HEK293 (cell line): ENCODE measurements around the gene ANXA10.

Experiments used
- CTCF ChIA-PET: fragments of 350-600 bp; formaldehyde crosslinking; extraction: SDS; loops from one replicate; lab custom pipeline; 2021; ENCODE audit warnings: antibody characterized with exemption; lab: Yijun Ruan, JAX
- POLR2A ChIA-PET: fragments of 300-600 bp; formaldehyde crosslinking; extraction: SDS; loops from one replicate; lab custom pipeline; 2020; ENCODE audit warnings: antibody characterized with exemption, inconsistent platforms; lab: Yijun Ruan, JAX
- H3K27ac ChIP-seq: fragments of 200-500 bp; sonication (Bioruptor generic); 2 replicates; pipeline ENCODE4 v1.5.1; 2014; ENCODE audit warnings: low read depth, low read length, control low read depth, inconsistent platforms; ENCODE audit errors: extremely low read depth
- H3K36me3 ChIP-seq, 2 experiments: fragments of 200-500 bp in 1 of 2; sonication (Bioruptor generic) in 1 of 2; 1 replicate in 1 of 2; 2 replicates in 1 of 2; pipeline ENCODE4 v1.5.1; 2014 to 2017; ENCODE audit warnings: inconsistent platforms in 2 of 2, low read length in 2 of 2; ENCODE audit not compliant: control insufficient read depth in 2 of 2, insufficient read depth in 1 of 2
- H3K4me1 ChIP-seq: fragments of 200-500 bp; sonication (Bioruptor generic); 2 replicates; pipeline ENCODE4 v1.5.1; 2014; ENCODE audit warnings: mild to moderate bottlenecking, low read length, inconsistent platforms; ENCODE audit not compliant: control insufficient read depth, insufficient read depth
- H3K4me3 ChIP-seq: 2 replicates; pipeline ENCODE4 v1.5.1; 2011; ENCODE audit warnings: low read depth, mild to moderate bottlenecking, control low read depth, low read length, moderate library complexity
- H3K9me3 ChIP-seq: fragments of 200-500 bp; sonication (Bioruptor generic); 2 replicates; pipeline ENCODE4 v1.5.1; 2014; ENCODE audit warnings: low read depth, low read length, inconsistent platforms; ENCODE audit not compliant: control insufficient read depth, insufficient read depth
- GFI1B ChIP-seq: fragments of 450-650 bp; formaldehyde crosslinking; IDR thresholded peaks from 2 replicates; pipeline ENCODE4 v1.5.1; 2016; ENCODE audit warnings: missing biosample characterization, missing genetic modification characterization
- MEIS1 ChIP-seq: sonication (generic); formaldehyde crosslinking; IDR thresholded peaks from 2 replicates; pipeline ENCODE4 v1.8.1; 2022; ENCODE audit warnings: missing genetic modification reagents, mild to moderate bottlenecking, borderline replicate concordance
- PBX3 ChIP-seq: sonication (generic); formaldehyde crosslinking; IDR thresholded peaks from 2 replicates; pipeline ENCODE4 v1.8.1; 2022; ENCODE audit warnings: mild to moderate bottlenecking, moderate library complexity, missing genetic modification reagents
- PRDM2 ChIP-seq: fragments of 450-650 bp; formaldehyde crosslinking; IDR thresholded peaks from 2 replicates; pipeline ENCODE4 v1.5.1; 2016; ENCODE audit warnings: missing biosample characterization, missing genetic modification characterization, borderline replicate concordance
- REPIN1 ChIP-seq: fragments of 450-650 bp; formaldehyde crosslinking; IDR thresholded peaks from 2 replicates; pipeline ENCODE4 v1.5.1; 2017; ENCODE audit warnings: missing biosample characterization, missing genetic modification characterization, low read depth
- SCRT2 ChIP-seq: fragments of 450-650 bp; formaldehyde crosslinking; IDR thresholded peaks from 2 replicates; pipeline ENCODE4 v1.5.1; 2016; ENCODE audit warnings: missing biosample characterization, missing genetic modification characterization
- SP2 ChIP-seq: fragments of 450-650 bp; formaldehyde crosslinking; IDR thresholded peaks from 2 replicates; pipeline ENCODE4 v1.5.1; 2016; ENCODE audit warnings: missing biosample characterization, missing genetic modification characterization
- SP7 ChIP-seq: fragments of 450-650 bp; formaldehyde crosslinking; IDR thresholded peaks from 2 replicates; pipeline ENCODE4 v1.5.1; 2016; ENCODE audit warnings: missing biosample characterization, missing genetic modification characterization
- ZBTB21 ChIP-seq: fragments of 450-650 bp; formaldehyde crosslinking; IDR thresholded peaks from 2 replicates; pipeline ENCODE4 v1.5.1; 2017; ENCODE audit warnings: missing biosample characterization, missing genetic modification characterization
- ZBTB48 ChIP-seq: fragments of 450-650 bp; formaldehyde crosslinking; IDR thresholded peaks from 2 replicates; pipeline ENCODE4 v1.5.1; 2016; ENCODE audit warnings: missing biosample characterization, missing genetic modification characterization
- ZBTB7A ChIP-seq: fragments of 450-650 bp; formaldehyde crosslinking; IDR thresholded peaks from 2 replicates; pipeline ENCODE4 v1.5.1; 2016; ENCODE audit warnings: low read depth, missing biosample characterization, missing genetic modification characterization
- ZEB2 ChIP-seq: fragments of 450-650 bp; formaldehyde crosslinking; IDR thresholded peaks from 2 replicates; pipeline ENCODE4 v1.5.1; 2016; ENCODE audit warnings: missing biosample characterization, missing genetic modification characterization
- ZNF138 ChIP-seq: fragments of 450-650 bp; formaldehyde crosslinking; IDR thresholded peaks from 2 replicates; pipeline ENCODE4 v1.5.1; 2016; ENCODE audit warnings: missing biosample characterization, missing genetic modification characterization, borderline replicate concordance
- ZNF16 ChIP-seq: fragments of 450-650 bp; formaldehyde crosslinking; IDR thresholded peaks from 2 replicates; pipeline ENCODE4 v1.5.1; 2016; ENCODE audit warnings: low read depth, missing biosample characterization, missing genetic modification characterization
- ZNF202 ChIP-seq: fragments of 450-650 bp; formaldehyde crosslinking; IDR thresholded peaks from 2 replicates; pipeline ENCODE4 v1.5.1; 2016; ENCODE audit warnings: missing biosample characterization, missing genetic modification characterization, borderline replicate concordance
- ZNF266 ChIP-seq: fragments of 450-650 bp; formaldehyde crosslinking; IDR thresholded peaks from 2 replicates; pipeline ENCODE4 v1.5.1; 2016; ENCODE audit warnings: missing biosample characterization, missing genetic modification characterization, low read depth
- ZNF311 ChIP-seq: fragments of 450-650 bp; formaldehyde crosslinking; IDR thresholded peaks from 2 replicates; pipeline ENCODE4 v1.5.1; 2017; ENCODE audit warnings: missing biosample characterization, missing genetic modification characterization, borderline replicate concordance
- ZNF37A ChIP-seq: fragments of 450-650 bp; IDR thresholded peaks from 2 replicates; pipeline ENCODE4 v1.5.1; 2018; ENCODE audit warnings: missing biosample characterization, missing genetic modification characterization
- ZNF488 ChIP-seq: fragments of 450-650 bp; formaldehyde crosslinking; IDR thresholded peaks from 2 replicates; pipeline ENCODE4 v1.5.1; 2016; ENCODE audit warnings: missing biosample characterization, missing genetic modification characterization
- ZNF610 ChIP-seq: fragments of 450-650 bp; formaldehyde crosslinking; IDR thresholded peaks from 2 replicates; pipeline ENCODE4 v1.5.1; 2016; ENCODE audit warnings: missing biosample characterization, missing genetic modification characterization, borderline replicate concordance
- ZNF670 ChIP-seq: fragments of 450-650 bp; formaldehyde crosslinking; IDR thresholded peaks from 2 replicates; pipeline ENCODE4 v1.5.1; 2016; ENCODE audit warnings: missing biosample characterization, missing genetic modification characterization, low read depth
- ZNF701 ChIP-seq: fragments of 450-650 bp; formaldehyde crosslinking; IDR thresholded peaks from 2 replicates; pipeline ENCODE4 v1.5.1; 2016; ENCODE audit warnings: missing biosample characterization, missing genetic modification characterization
- ZNF768 ChIP-seq: fragments of 450-650 bp; formaldehyde crosslinking; IDR thresholded peaks from 2 replicates; pipeline ENCODE4 v1.5.1; 2018; ENCODE audit warnings: missing biosample characterization, mild to moderate bottlenecking, missing genetic modification characterization
- ZNF776 ChIP-seq: fragments of 450-650 bp; formaldehyde crosslinking; IDR thresholded peaks from 2 replicates; pipeline ENCODE4 v1.5.0; 2017; ENCODE audit warnings: missing biosample characterization, missing genetic modification characterization, borderline replicate concordance
- ZNF777 ChIP-seq: fragments of 450-650 bp; formaldehyde crosslinking; IDR thresholded peaks from 2 replicates; pipeline ENCODE4 v1.5.1; 2017; ENCODE audit warnings: missing biosample characterization, missing genetic modification characterization, borderline replicate concordance
- ZSCAN30 ChIP-seq: fragments of 450-650 bp; IDR thresholded peaks from 2 replicates; pipeline ENCODE4 v1.5.1; 2018; ENCODE audit warnings: missing biosample characterization, mild to moderate bottlenecking, missing genetic modification characterization, moderate library complexity
- TF ChIP-seq, protein P1 (sequence below): fragments of 450-650 bp; formaldehyde crosslinking; IDR thresholded peaks from 2 replicates; pipeline ENCODE4 v1.5.1; 2016; ENCODE audit warnings: missing biosample characterization, missing genetic modification characterization

The ANXA10 gene

DNA sequence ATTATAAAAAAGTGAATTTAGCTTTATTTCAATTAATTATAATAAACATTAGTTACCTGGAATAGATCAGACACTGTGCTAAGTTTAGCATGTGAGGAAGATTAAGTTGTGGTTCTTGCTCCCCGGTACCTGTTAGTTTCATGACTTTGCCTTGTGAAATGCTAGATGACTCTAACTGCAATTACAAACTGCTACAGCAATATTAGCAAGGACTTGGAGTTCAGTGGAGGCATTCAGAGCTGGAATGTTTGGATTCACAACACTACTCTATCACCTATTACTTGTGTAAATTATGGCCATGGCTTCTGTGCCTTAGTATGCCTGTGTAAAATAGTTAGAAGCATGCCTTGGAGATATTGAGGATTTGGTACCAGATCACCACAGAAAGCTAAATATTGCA is 21.4 kb upstream of the ANXA10 start (continued):
- TF ChIP-seq ZNF776 (tag by site-specific recombination) (no peak), ZNF670 (tag by site-specific recombination) (no peak), SP2 (tag by site-specific recombination) (no peak), ZNF777 (tag by site-specific recombination) (no peak), GFI1B (no peak), PBX3 (CRISPR knock-in tag) (no peak), ZNF488 (tag by site-specific recombination) (no peak), SCRT2 (no peak), REPIN1 (tag by site-specific recombination) (no peak), ZNF202 (tag by site-specific recombination) (no peak)
- TF ChIP-seq, protein P1, sequence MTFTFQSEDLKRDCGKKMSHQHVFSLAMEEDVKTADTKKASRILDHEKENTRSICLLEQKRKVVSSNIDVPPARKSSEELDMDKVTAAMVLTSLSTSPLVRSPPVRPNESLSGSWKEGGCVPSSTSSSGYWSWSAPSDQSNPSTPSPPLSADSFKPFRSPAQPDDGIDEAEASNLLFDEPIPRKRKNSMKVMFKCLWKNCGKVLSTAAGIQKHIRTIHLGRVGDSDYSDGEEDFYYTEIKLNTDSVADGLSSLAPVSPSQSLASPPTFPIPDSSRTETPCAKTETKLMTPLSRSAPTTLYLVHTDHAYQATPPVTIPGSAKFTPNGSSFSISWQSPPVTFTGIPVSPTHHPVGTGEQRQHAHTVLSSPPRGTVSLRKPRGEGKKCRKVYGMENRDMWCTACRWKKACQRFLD (tag by site-specific recombination), result no peak

DNA sequence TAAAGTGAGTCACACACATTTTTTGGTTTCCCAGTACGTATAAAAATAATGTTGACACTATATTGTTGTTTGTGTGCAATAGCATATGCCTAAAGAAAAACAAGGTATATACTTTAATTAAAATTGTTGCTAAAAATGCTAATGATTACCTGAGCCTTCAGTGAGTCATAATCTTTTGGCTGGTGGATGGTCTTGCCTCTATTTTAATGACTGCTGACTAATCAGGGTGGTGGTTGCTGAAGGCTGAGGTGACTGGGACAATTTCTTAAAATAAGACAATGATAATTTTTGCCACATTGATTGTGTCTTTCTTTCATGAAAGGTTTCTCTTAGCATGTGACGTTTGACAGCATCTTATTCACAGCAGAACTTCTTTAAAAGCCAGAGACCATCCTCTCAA is 21.0 kb upstream of the ANXA10 start:
- ChIA-PET POLR2A (no interaction called here), CTCF (no interaction called here)
- TF ChIP-seq ZNF311 (tag by site-specific recombination), result no peak
- no peak for TF ChIP-seq ZNF610
- no peak for TF ChIP-seq ZNF138 (tag by site-specific recombination)
- no peak for TF ChIP-seq MEIS1 (CRISPR knock-in tag)
- TF ChIP-seq ZNF37A (tag by site-specific recombination), result no peak
- no peak for TF ChIP-seq PRDM2 (tag by site-specific recombination)
- no peak for TF ChIP-seq ZNF16 (tag by site-specific recombination)
- TF ChIP-seq ZBTB48, result no peak
- no peak for TF ChIP-seq ZBTB21 (tag by site-specific recombination)
- no peak for TF ChIP-seq SP7 (tag by site-specific recombination)
- TF ChIP-seq ZNF768, result no peak
- TF ChIP-seq ZNF488 (tag by site-specific recombination), result no peak
- no peak for TF ChIP-seq ZEB2 (tag by site-specific recombination)
- no peak for TF ChIP-seq ZNF701
- TF ChIP-seq GFI1B, result no peak
- no peak for TF ChIP-seq ZNF266
- TF ChIP-seq ZBTB7A, result no peak
- no peak for TF ChIP-seq ZSCAN30 (tag by site-specific recombination)
- TF ChIP-seq, all 188 proteins: peak for 0
- H3K36me3 ChIP-seq, result no peaks in the 10 kb centered on the region
- H3K4me1 ChIP-seq, result no peaks in the 10 kb centered on the region
- no peak overlapping the region for H3K27ac ChIP-seq
- H3K9me3 ChIP-seq, result no peaks in the 10 kb centered on the region
- no peak overlapping the region for H3K4me3 ChIP-seq
